HepG2 (cell line): ENCODE data around the gene ZNF493. TPM values are rescaled to one million over a fixed set of nuclear protein-coding genes. Genes with fewer than 3 reads are reported as not detected.

Experiments used
- CHCHD3 ChIP-seq: sonication (generic); formaldehyde crosslinking; IDR thresholded peaks from 2 replicates; pipeline ENCODE4 v1.8.0; 2022; ENCODE audit warnings: mild to moderate bottlenecking, missing genetic modification reagents, moderate library complexity
- GTF2F1 ChIP-seq: fragments of 150-350 bp; IDR thresholded peaks from 2 replicates; pipeline ENCODE4 v1.6.1; 2014; ENCODE audit warnings: low read length
- HHEX ChIP-seq: IDR thresholded peaks from 2 replicates; pipeline ENCODE4 v1.6.1; 2016; ENCODE audit warnings: control low read depth
- KDM2A ChIP-seq: sonication (generic); formaldehyde crosslinking; IDR thresholded peaks from 2 replicates; pipeline ENCODE4 v1.4.0; 2020; ENCODE audit warnings: low read depth, missing genetic modification reagents, borderline replicate concordance
- KDM4B ChIP-seq: sonication (generic); formaldehyde crosslinking; IDR thresholded peaks from 2 replicates; pipeline ENCODE4 v1.4.0; 2020; ENCODE audit warnings: missing genetic modification reagents
- KMT2A ChIP-seq: sonication (generic); formaldehyde crosslinking; IDR thresholded peaks from 2 replicates; pipeline ENCODE4 v1.4.0; 2020; ENCODE audit warnings: missing genetic modification reagents
- KMT2B ChIP-seq: IDR thresholded peaks from 2 replicates; pipeline ENCODE4 v1.6.1; 2016; ENCODE audit warnings: missing genetic modification reagents, missing compliant biosample characterization
- MEIS2 ChIP-seq: sonication (generic); formaldehyde crosslinking; IDR thresholded peaks from 2 replicates; pipeline ENCODE4 v1.9.0; 2021; ENCODE audit warnings: mild to moderate bottlenecking, missing genetic modification reagents
- PHB2 ChIP-seq: fragments of 450-650 bp; IDR thresholded peaks from 2 replicates; pipeline ENCODE4 v1.6.1; 2018; ENCODE audit not compliant: partially characterized antibody
- PRMT3 ChIP-seq: sonication (generic); formaldehyde crosslinking; IDR thresholded peaks from 2 replicates; pipeline ENCODE4 v1.8.1; 2022; ENCODE audit warnings: low read depth, mild to moderate bottlenecking, moderate library complexity, missing genetic modification reagents, borderline replicate concordance
- PTBP1 ChIP-seq: fragments of 200-400 bp; formaldehyde crosslinking; IDR thresholded peaks from 2 replicates; pipeline ENCODE4 v1.6.1; 2018; ENCODE audit warnings: low read length, low read depth; ENCODE audit not compliant: poor library complexity, severe bottlenecking
- RBM22 ChIP-seq: fragments of 200-400 bp; formaldehyde crosslinking; optimal IDR thresholded peaks from 2 replicates; pipeline ENCODE3; 2017; ENCODE audit warnings: mild to moderate bottlenecking, low read length, moderate library complexity
- SRSF9 ChIP-seq: fragments of 200-400 bp; formaldehyde crosslinking; IDR thresholded peaks from 2 replicates; pipeline ENCODE4 v1.6.1; 2018; ENCODE audit warnings: borderline replicate concordance, mild to moderate bottlenecking, low read depth, low read length; ENCODE audit not compliant: insufficient read depth, poor library complexity, severe bottlenecking
- TAF1 ChIP-seq: sonication (generic); formaldehyde crosslinking; IDR thresholded peaks from 2 replicates; pipeline ENCODE4 v1.4.0; 2020; ENCODE audit warnings: missing genetic modification reagents
- ZBTB7A ChIP-seq: sonication (generic); formaldehyde crosslinking; IDR thresholded peaks from 2 replicates; pipeline ENCODE4 v1.8.0; 2022; ENCODE audit warnings: mild to moderate bottlenecking, missing genetic modification reagents
- ZNF136 ChIP-seq: sonication (generic); formaldehyde crosslinking; IDR thresholded peaks from 2 replicates; pipeline ENCODE4 v1.8.1; 2022; ENCODE audit warnings: low read depth, mild to moderate bottlenecking, moderate library complexity, missing genetic modification reagents
- ZNF263 ChIP-seq: sonication (generic); formaldehyde crosslinking; IDR thresholded peaks from 2 replicates; pipeline ENCODE4 v1.4.0; 2020; ENCODE audit warnings: missing genetic modification reagents
- ZNF589 ChIP-seq: sonication (generic); formaldehyde crosslinking; conservative IDR thresholded peaks from 2 replicates; pipeline ENCODE4 v1.8.0; 2022; ENCODE audit warnings: mild to moderate bottlenecking, moderate library complexity, missing genetic modification reagents
- ZNF879 ChIP-seq: sonication (generic); formaldehyde crosslinking; IDR thresholded peaks from 2 replicates; pipeline ENCODE4 v1.8.1; 2023; ENCODE audit warnings: missing genetic modification reagents
- polyA plus RNA-seq, 8 experiments: library from polyadenylated mRNA; depleted of rRNA in 3 of 8; stranded (reverse) in 7 of 8; unstranded in 1 of 8; fragments of >200 nt; fragmentation: Illumina TruSeq in 4 of 8; extraction: Trizol in 4 of 8; gene quantifications; 2 replicates each; pipeline versions ENCODE4 v1.2.1 to v1.2.3, GENCODE V29; 2011 to 2016; ENCODE audit warnings: low read depth in 4 of 8, missing spikeins in 1 of 8, mixed read lengths in 1 of 8; ENCODE audit not compliant: insufficient read depth in 1 of 8
- total RNA-seq, 5 experiments: library from RNA; depleted of rRNA; stranded (reverse); fragments of >200 nt; fragmentation: Illumina TruSeq; extraction: Trizol; gene quantifications; 2 replicates each; pipeline ENCODE4 v1.2.3, GENCODE V29; 2016; ENCODE audit warnings: low read depth in 1 of 5
- TF ChIP-seq, protein P1 (sequence below): sonication (generic); formaldehyde crosslinking; IDR thresholded peaks from 2 replicates; pipeline ENCODE4 v1.4.0; 2020; ENCODE audit warnings: low read depth, mild to moderate bottlenecking, missing genetic modification reagents
- TF ChIP-seq, protein P2 (sequence below): sonication (generic); formaldehyde crosslinking; IDR thresholded peaks from 2 replicates; pipeline ENCODE4 v1.5.1; 2020; ENCODE audit warnings: mild to moderate bottlenecking, moderate library complexity, missing genetic modification reagents
- TF ChIP-seq, protein P3 (sequence below): sonication (generic); formaldehyde crosslinking; IDR thresholded peaks from 2 replicates; pipeline ENCODE4 v1.4.0; 2020; ENCODE audit warnings: missing genetic modification reagents
- TF ChIP-seq, protein P4 (sequence below): sonication (generic); formaldehyde crosslinking; IDR thresholded peaks from 2 replicates; pipeline ENCODE4 v1.5.0; 2020; ENCODE audit warnings: missing genetic modification reagents
- TF ChIP-seq, protein P5 (sequence below): sonication (generic); formaldehyde crosslinking; IDR thresholded peaks from 2 replicates; pipeline ENCODE4 v1.5.0; 2020; ENCODE audit warnings: missing genetic modification reagents
- TF ChIP-seq, protein P6 (sequence below): sonication (generic); formaldehyde crosslinking; IDR thresholded peaks from 2 replicates; pipeline ENCODE4 v1.8.1; 2023; ENCODE audit warnings: missing genetic modification reagents, mild to moderate bottlenecking, borderline replicate concordance

Gene ZNF493
- total and polyA plus RNA-seq, 2 of the 13 experiments (the other 11 are each of a cell fraction or from before 2014, with no cell fraction given) = 6.8 to 9.0 TPM

DNA sequence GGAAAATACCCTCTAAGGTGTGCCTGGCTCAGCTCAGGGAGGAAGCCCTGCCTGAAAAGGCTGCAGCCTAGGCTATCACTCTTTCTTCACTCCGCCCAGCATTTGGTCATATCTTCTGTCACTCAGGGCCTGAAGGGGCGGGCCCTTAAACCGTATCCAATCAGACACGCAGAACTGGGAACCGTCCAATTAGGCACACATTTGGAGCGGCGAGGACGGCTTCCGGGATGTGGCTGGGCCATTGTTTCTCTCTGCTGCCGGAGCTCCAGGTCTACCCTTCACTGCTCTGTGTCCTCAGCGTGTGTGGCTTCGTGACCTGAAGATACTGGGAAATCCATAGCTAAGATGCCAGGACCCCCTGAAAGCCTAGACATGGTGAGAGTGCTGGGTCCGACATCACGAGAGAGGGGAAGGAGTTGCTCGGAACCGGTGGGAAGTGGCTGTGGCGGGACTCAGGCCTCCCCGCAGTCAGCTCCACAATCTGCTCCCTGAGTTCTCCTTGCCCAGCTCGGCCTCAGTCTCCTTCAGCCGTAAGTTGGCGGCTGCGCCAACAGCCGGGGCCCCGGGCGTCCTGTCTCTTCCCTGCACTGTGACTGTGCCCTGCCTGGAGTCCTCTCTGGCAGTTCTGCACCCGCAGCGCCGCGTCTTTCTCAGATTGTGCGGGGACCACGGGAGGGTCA lies at the start of gene ZNF493 (continued):
- TF ChIP-seq ZBTB7A (no peak), ZNF879 (CRISPR knock-in tag) (no peak), KMT2B (CRISPR knock-in tag) (peak; percentile 89), RBM22 (no peak), MEIS2 (CRISPR knock-in tag) (no peak), PRMT3 (CRISPR knock-in tag) (no peak), KDM2A (CRISPR knock-in tag) (peak; percentile 64; the same call in 1 of the 2 replicates), CHCHD3 (CRISPR knock-in tag) (no peak), ZNF263 (peak; percentile 38), HHEX (no peak), SRSF9 (no peak), PHB2 (no peak), ZNF589 (CRISPR knock-in tag) (no peak), KMT2A (CRISPR knock-in tag) (no peak; the same call in none of the 2 replicates), TAF1 (peak; percentile 83), KDM4B (CRISPR knock-in tag) (no peak), PTBP1 (no peak), ZNF136 (CRISPR knock-in tag) (no peak), GTF2F1 (no peak)
- TF ChIP-seq, protein P1, sequence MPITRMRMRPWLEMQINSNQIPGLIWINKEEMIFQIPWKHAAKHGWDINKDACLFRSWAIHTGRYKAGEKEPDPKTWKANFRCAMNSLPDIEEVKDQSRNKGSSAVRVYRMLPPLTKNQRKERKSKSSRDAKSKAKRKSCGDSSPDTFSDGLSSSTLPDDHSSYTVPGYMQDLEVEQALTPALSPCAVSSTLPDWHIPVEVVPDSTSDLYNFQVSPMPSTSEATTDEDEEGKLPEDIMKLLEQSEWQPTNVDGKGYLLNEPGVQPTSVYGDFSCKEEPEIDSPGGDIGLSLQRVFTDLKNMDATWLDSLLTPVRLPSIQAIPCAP (CRISPR knock-in tag) = no peak
- TF ChIP-seq, protein P2, sequence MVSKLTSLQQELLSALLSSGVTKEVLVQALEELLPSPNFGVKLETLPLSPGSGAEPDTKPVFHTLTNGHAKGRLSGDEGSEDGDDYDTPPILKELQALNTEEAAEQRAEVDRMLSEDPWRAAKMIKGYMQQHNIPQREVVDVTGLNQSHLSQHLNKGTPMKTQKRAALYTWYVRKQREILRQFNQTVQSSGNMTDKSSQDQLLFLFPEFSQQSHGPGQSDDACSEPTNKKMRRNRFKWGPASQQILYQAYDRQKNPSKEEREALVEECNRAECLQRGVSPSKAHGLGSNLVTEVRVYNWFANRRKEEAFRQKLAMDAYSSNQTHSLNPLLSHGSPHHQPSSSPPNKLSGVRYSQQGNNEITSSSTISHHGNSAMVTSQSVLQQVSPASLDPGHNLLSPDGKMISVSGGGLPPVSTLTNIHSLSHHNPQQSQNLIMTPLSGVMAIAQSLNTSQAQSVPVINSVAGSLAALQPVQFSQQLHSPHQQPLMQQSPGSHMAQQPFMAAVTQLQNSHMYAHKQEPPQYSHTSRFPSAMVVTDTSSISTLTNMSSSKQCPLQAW (CRISPR knock-in tag) = no peak; the same call in 1 of the 2 replicates
- TF ChIP-seq, protein P3, sequence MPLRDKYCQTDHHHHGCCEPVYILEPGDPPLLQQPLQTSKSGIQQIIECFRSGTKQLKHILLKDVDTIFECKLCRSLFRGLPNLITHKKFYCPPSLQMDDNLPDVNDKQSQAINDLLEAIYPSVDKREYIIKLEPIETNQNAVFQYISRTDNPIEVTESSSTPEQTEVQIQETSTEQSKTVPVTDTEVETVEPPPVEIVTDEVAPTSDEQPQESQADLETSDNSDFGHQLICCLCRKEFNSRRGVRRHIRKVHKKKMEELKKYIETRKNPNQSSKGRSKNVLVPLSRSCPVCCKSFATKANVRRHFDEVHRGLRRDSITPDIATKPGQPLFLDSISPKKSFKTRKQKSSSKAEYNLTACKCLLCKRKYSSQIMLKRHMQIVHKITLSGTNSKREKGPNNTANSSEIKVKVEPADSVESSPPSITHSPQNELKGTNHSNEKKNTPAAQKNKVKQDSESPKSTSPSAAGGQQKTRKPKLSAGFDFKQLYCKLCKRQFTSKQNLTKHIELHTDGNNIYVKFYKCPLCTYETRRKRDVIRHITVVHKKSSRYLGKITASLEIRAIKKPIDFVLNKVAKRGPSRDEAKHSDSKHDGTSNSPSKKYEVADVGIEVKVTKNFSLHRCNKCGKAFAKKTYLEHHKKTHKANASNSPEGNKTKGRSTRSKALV (CRISPR knock-in tag) = no peak
- TF ChIP-seq, protein P4, sequence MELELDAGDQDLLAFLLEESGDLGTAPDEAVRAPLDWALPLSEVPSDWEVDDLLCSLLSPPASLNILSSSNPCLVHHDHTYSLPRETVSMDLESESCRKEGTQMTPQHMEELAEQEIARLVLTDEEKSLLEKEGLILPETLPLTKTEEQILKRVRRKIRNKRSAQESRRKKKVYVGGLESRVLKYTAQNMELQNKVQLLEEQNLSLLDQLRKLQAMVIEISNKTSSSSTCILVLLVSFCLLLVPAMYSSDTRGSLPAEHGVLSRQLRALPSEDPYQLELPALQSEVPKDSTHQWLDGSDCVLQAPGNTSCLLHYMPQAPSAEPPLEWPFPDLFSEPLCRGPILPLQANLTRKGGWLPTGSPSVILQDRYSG (CRISPR knock-in tag) = no peak
- TF ChIP-seq, protein P5, sequence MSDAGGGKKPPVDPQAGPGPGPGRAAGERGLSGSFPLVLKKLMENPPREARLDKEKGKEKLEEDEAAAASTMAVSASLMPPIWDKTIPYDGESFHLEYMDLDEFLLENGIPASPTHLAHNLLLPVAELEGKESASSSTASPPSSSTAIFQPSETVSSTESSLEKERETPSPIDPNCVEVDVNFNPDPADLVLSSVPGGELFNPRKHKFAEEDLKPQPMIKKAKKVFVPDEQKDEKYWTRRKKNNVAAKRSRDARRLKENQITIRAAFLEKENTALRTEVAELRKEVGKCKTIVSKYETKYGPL = no peak
- TF ChIP-seq, protein P6, sequence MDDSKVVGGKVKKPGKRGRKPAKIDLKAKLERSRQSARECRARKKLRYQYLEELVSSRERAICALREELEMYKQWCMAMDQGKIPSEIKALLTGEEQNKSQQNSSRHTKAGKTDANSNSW (CRISPR knock-in tag) = no peak
